HG03342 (cell line): ENCODE results near the gene ACP3.
"Not testable (repeated sequence)": the region's sequence is repeated elsewhere in the genome, so short reads cannot be mapped to it uniquely, and the experiment has no call there.

ENCODE experiments used
- ATAC-seq: cut with Tn5 transposase; IDR thresholded peaks from one replicate; pipeline ENCODE4 v1.9.1; 2021; ENCODE audit warnings: mild to moderate bottlenecking, moderate library complexity; ENCODE audit not compliant: unreplicated experiment

The ACP3 gene

GRCh38 chr3:132356568-132356967 is 39.4 kb downstream of the ACP3 start:
- ATAC-seq, result no peak

GRCh38 chr3:132360717-132361116 is 43.5 kb downstream of the ACP3 start:
- ATAC-seq, result no peak

GRCh38 chr3:132362329-132362728 is 45.1 kb downstream of the ACP3 start:
- ATAC-seq, result no peak

- no peak for ATAC-seq
Observed at GRCh38 chr3:132368515-132368914, 51.3 kb downstream of the ACP3 start.

- ATAC-seq, result no peak
Observed at GRCh38 chr3:132368962-132369361, 51.8 kb downstream of the ACP3 start.

- not testable (repeated sequence) for ATAC-seq
Observed at GRCh38 chr3:132376945-132377354, 59.7 kb downstream of the ACP3 start.

GRCh38 chr3:132378048-132378762 is 61.0 kb downstream of the ACP3 start:
- ATAC-seq, result no peak

- ATAC-seq, result no peak
Observed at GRCh38 chr3:132378846-132379245, 61.6 kb downstream of the ACP3 start.

- ATAC-seq, result no peak
Observed at GRCh38 chr3:132380920-132381319, 63.7 kb downstream of the ACP3 start.

- ATAC-seq, result no peak
Observed at GRCh38 chr3:132381348-132381944, 64.2 kb downstream of the ACP3 start.

- no peak for ATAC-seq
Observed at GRCh38 chr3:132382267-132382666, 65.1 kb downstream of the ACP3 start.

- no peak for ATAC-seq
Observed at GRCh38 chr3:132382688-132383194, 65.5 kb downstream of the ACP3 start.

- ATAC-seq, result no peak
Observed at GRCh38 chr3:132386259-132386658, 69.1 kb downstream of the ACP3 start.

GRCh38 chr3:132392675-132393074 is 75.5 kb downstream of the ACP3 start:
- ATAC-seq, result not testable (repeated sequence)

GRCh38 chr3:132394320-132394719 is 77.1 kb downstream of the ACP3 start:
- no peak for ATAC-seq

GRCh38 chr3:132395126-132395525 is 77.9 kb downstream of the ACP3 start:
- no peak for ATAC-seq

- ATAC-seq, result no peak
Observed at GRCh38 chr3:132396255-132396654, 79.0 kb downstream of the ACP3 start.

- ATAC-seq, result not testable (repeated sequence)
Observed at GRCh38 chr3:132396776-132397175, 79.6 kb downstream of the ACP3 start.

GRCh38 chr3:132399054-132399929 is 82.1 kb downstream of the ACP3 start:
- no peak for ATAC-seq

- ATAC-seq, result no peak
Observed at GRCh38 chr3:132401255-132401654, 84.0 kb downstream of the ACP3 start.

- ATAC-seq, result no peak
Observed at GRCh38 chr3:132404276-132404675, 87.1 kb downstream of the ACP3 start.
